SK-N-SH (cell line): Measurements from ENCODE around the gene PPP2R5E. TPM values are rescaled to one million over a fixed set of nuclear protein-coding genes. Genes with fewer than 3 reads are reported as not detected.

Experiments
- CTCF ChIA-PET: fragments of 300-600, 350-600 bp; formaldehyde crosslinking; extraction: SDS; loops from one replicate; lab custom pipeline; 2021; lab: Yijun Ruan, JAX
- POLR2A ChIA-PET: fragments of 350-600 bp; sonication (Branson Sonifier 250); formaldehyde crosslinking; extraction: SDS; loops from one replicate; lab custom pipeline; 2020; ENCODE audit warnings: antibody characterized with exemption, inconsistent platforms; lab: Yijun Ruan, JAX
- DNase-seq: peaks from one replicate; pipeline ENCODE4 v3.0.0; 2012
- H2AFZ ChIP-seq: fragments of 200-600 bp; sonication (generic); 2 replicates; pipeline ENCODE4 v1.8.1; 2016; ENCODE audit warnings: antibody characterized with exemption, mild to moderate bottlenecking, low read depth
- H3F3A ChIP-seq: fragments of 200-600 bp; sonication (generic); replicated peaks from 2 replicates; pipeline ENCODE3; 2016; ENCODE audit warnings: antibody characterized with exemption, mild to moderate bottlenecking; ENCODE audit not compliant: insufficient read depth
- H3K27ac ChIP-seq, 2 experiments: fragments of 200-500 bp in 1 of 2; fragments of 200-600 bp in 1 of 2; sonication (Bioruptor generic) in 1 of 2; sonication (generic), shearing (Covaris generic) in 1 of 2; 2 replicates each; pipeline versions ENCODE4 v1.5.1 to v1.6.1; 2014 to 2016; ENCODE audit warnings: low read depth in 2 of 2, inconsistent platforms in 1 of 2, low read length in 1 of 2, mild to moderate bottlenecking in 1 of 2, mixed read lengths in 1 of 2
- H3K27me3 ChIP-seq: fragments of 200-600 bp; sonication (generic), shearing (Covaris generic); 2 replicates; pipeline ENCODE4 v1.6.1; 2016; ENCODE audit warnings: mixed run types; ENCODE audit not compliant: insufficient read depth
- H3K36me3 ChIP-seq, 2 experiments: fragments of 200-500 bp in 1 of 2; fragments of 200-600 bp in 1 of 2; sonication (Bioruptor generic) in 1 of 2; sonication (generic) in 1 of 2; replicated peaks in 1 of 2; 2 replicates each; pipeline versions ENCODE3 to v1.5.1; 2014 to 2016; ENCODE audit warnings: low read length in 1 of 2, mild to moderate bottlenecking in 1 of 2; ENCODE audit not compliant: insufficient read depth in 2 of 2, control insufficient read depth in 1 of 2
- H3K4me1 ChIP-seq, 2 experiments: fragments of 200-500 bp in 1 of 2; fragments of 200-600 bp in 1 of 2; sonication (Bioruptor generic) in 1 of 2; sonication (generic), shearing (Covaris generic) in 1 of 2; 2 replicates each; pipeline versions ENCODE4 v1.5.1 to v1.6.1; 2014 to 2016; ENCODE audit warnings: low read depth in 1 of 2, low read length in 1 of 2, mixed run types in 1 of 2; ENCODE audit not compliant: insufficient read depth in 2 of 2, control insufficient read depth in 1 of 2
- H3K4me2 ChIP-seq: fragments of 200-600 bp; sonication (generic), shearing (Covaris generic); 2 replicates; pipeline ENCODE4 v1.6.1; 2017; ENCODE audit warnings: mixed run types
- H3K4me3 ChIP-seq, 2 experiments: fragments of 200-500 bp in 1 of 2; fragments of 200-600 bp in 1 of 2; sonication (Bioruptor generic) in 1 of 2; sonication (generic), shearing (Covaris generic) in 1 of 2; 2 replicates each; pipeline versions ENCODE4 v1.5.1 to v1.8.1; 2014 to 2016; ENCODE audit warnings: low read depth in 2 of 2, inconsistent platforms in 1 of 2, low read length in 1 of 2, mild to moderate bottlenecking in 1 of 2, mixed read lengths in 1 of 2, moderate library complexity in 1 of 2
- H3K79me2 ChIP-seq: fragments of 200-600 bp; sonication (generic); 2 replicates; pipeline ENCODE4 v1.8.1; 2017; ENCODE audit warnings: mild to moderate bottlenecking; ENCODE audit not compliant: insufficient read depth
- H3K9ac ChIP-seq: fragments of 200-600 bp; sonication (generic); 2 replicates; pipeline ENCODE4 v1.6.1; 2017; ENCODE audit warnings: mixed run types
- H3K9me2 ChIP-seq: fragments of 200-600 bp; sonication (generic); 2 replicates; pipeline ENCODE4 v1.6.1; 2017; ENCODE audit warnings: mixed run types
- H3K9me3 ChIP-seq: fragments of 200-600 bp; sonication (generic); 2 replicates; pipeline ENCODE4 v1.6.1; 2017; ENCODE audit warnings: mixed run types, mild to moderate bottlenecking, moderate library complexity
- H4K20me1 ChIP-seq: fragments of 200-600 bp; sonication (generic); 2 replicates; pipeline ENCODE4 v1.6.1; 2017; ENCODE audit warnings: mild to moderate bottlenecking, mixed run types; ENCODE audit not compliant: insufficient read depth
- ELF1 ChIP-seq: IDR thresholded peaks from 2 replicates; pipeline ENCODE4 v1.4.0; 2012
- GABPA ChIP-seq: IDR thresholded peaks from 2 replicates; pipeline ENCODE4 v1.4.0; 2012; ENCODE audit warnings: low read depth, mild to moderate bottlenecking
- JUND ChIP-seq: IDR thresholded peaks from 2 replicates; pipeline ENCODE4 v1.4.0; 2012
- MEF2A ChIP-seq: IDR thresholded peaks from 2 replicates; pipeline ENCODE4 v1.4.0; 2012; ENCODE audit warnings: low read depth, borderline replicate concordance
- NFIC ChIP-seq: IDR thresholded peaks from 2 replicates; pipeline ENCODE4 v1.4.0; 2012; ENCODE audit warnings: borderline replicate concordance
- SIN3A ChIP-seq: IDR thresholded peaks from 2 replicates; pipeline ENCODE4 v1.6.1; 2012; ENCODE audit warnings: low read depth, mild to moderate bottlenecking, low read length, moderate library complexity, borderline replicate concordance
- WGBS: methylation state at CpG from one replicate; pipeline ENCODE4 v1.1.6; 2017; ENCODE audit warnings: low lambda C conversion rate; 5-methylcytosine and 5-hydroxymethylcytosine counted together
- polyA plus RNA-seq, 3 experiments: library from polyadenylated mRNA; depleted of rRNA; stranded (reverse); fragments of >200 nt; gene quantifications; 2 replicates each; pipeline ENCODE4 v1.2.3, GENCODE V29; 2012
- TF ChIP-seq, protein P1 (sequence below): IDR thresholded peaks from 2 replicates; pipeline ENCODE4 v1.4.0; 2012; ENCODE audit warnings: low read depth, borderline replicate concordance
- TF ChIP-seq, protein P2 (sequence below): IDR thresholded peaks from 2 replicates; pipeline ENCODE4 v1.6.1; 2012; ENCODE audit warnings: mild to moderate bottlenecking, low read depth, low read length, moderate library complexity
- TF ChIP-seq, protein P3 (sequence below): fragments of 150-350 bp; IDR thresholded peaks from 2 replicates; pipeline ENCODE4 v1.6.1; 2016; ENCODE audit warnings: mild to moderate bottlenecking, low read depth, low read length
- TF ChIP-seq, protein P4 (sequence below): fragments of 150-350 bp; IDR thresholded peaks from 2 replicates; pipeline ENCODE4 v1.6.1; 2017; ENCODE audit warnings: antibody characterized with exemption, low read length, low read depth, borderline replicate concordance

Gene PPP2R5E
- polyA plus RNA-seq, 1 of the 3 experiments (the other 2 are of a cell fraction), result 4.4 TPM

DNA sequence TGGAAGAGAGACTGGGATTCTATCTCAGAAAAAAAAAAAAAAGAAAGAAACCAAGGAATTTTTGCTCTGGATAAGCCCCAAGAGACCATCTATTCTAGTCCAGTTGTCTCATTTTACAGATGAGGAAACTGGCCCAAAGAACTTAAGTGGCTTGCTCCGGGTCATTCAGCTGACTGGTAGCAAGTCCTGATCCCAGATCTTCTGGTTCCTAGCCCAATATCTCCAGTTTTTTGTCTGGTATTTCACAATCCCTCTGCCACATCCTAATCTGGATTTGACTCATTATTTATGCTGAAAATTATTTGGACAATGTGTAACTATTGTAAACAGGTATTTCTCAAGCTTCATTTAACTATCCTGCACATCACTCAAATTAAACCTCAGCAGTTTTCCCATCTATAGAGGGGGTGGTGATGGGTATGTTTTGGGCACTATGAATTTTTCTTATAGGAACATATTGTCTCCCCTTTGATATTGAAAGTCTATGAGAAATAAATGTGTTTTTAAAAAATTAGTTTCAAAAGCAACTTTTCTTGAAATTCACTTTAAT lies 43.4 kb downstream of the PPP2R5E start:
- no peaks in the 10 kb centered on the region for H3K27me3 ChIP-seq
- H3K9me3 ChIP-seq, result no peaks in the 10 kb centered on the region
- H3F3A ChIP-seq, result peaks cover 3% of the 10 kb centered on the region
- H3K4me2 ChIP-seq, result no peak overlapping the region
- ChIA-PET POLR2A (no interaction called here), CTCF (interaction anchor here (1.5 kb wide), 1 partner anchor 14 kb away, joined by 3 read pairs; no protein-coding TSS in a partner anchor)
- DNase-seq, result no peak
- peaks cover 100% of the 10 kb centered on the region for H3K79me2 ChIP-seq
- 95% methylated on average over 1 of the region's 1 CpG for WGBS
- H2AFZ ChIP-seq, result no peak overlapping the region
- TF ChIP-seq NFIC (no peak), GABPA (no peak), SIN3A (no peak), ELF1 (no peak), MEF2A (no peak), JUND (no peak)
- TF ChIP-seq, protein P1, sequence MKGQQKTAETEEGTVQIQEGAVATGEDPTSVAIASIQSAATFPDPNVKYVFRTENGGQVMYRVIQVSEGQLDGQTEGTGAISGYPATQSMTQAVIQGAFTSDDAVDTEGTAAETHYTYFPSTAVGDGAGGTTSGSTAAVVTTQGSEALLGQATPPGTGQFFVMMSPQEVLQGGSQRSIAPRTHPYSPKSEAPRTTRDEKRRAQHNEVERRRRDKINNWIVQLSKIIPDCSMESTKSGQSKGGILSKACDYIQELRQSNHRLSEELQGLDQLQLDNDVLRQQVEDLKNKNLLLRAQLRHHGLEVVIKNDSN, result no peak
- TF ChIP-seq, protein P2, sequence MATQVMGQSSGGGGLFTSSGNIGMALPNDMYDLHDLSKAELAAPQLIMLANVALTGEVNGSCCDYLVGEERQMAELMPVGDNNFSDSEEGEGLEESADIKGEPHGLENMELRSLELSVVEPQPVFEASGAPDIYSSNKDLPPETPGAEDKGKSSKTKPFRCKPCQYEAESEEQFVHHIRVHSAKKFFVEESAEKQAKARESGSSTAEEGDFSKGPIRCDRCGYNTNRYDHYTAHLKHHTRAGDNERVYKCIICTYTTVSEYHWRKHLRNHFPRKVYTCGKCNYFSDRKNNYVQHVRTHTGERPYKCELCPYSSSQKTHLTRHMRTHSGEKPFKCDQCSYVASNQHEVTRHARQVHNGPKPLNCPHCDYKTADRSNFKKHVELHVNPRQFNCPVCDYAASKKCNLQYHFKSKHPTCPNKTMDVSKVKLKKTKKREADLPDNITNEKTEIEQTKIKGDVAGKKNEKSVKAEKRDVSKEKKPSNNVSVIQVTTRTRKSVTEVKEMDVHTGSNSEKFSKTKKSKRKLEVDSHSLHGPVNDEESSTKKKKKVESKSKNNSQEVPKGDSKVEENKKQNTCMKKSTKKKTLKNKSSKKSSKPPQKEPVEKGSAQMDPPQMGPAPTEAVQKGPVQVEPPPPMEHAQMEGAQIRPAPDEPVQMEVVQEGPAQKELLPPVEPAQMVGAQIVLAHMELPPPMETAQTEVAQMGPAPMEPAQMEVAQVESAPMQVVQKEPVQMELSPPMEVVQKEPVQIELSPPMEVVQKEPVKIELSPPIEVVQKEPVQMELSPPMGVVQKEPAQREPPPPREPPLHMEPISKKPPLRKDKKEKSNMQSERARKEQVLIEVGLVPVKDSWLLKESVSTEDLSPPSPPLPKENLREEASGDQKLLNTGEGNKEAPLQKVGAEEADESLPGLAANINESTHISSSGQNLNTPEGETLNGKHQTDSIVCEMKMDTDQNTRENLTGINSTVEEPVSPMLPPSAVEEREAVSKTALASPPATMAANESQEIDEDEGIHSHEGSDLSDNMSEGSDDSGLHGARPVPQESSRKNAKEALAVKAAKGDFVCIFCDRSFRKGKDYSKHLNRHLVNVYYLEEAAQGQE, result no peak
- TF ChIP-seq, protein P3, sequence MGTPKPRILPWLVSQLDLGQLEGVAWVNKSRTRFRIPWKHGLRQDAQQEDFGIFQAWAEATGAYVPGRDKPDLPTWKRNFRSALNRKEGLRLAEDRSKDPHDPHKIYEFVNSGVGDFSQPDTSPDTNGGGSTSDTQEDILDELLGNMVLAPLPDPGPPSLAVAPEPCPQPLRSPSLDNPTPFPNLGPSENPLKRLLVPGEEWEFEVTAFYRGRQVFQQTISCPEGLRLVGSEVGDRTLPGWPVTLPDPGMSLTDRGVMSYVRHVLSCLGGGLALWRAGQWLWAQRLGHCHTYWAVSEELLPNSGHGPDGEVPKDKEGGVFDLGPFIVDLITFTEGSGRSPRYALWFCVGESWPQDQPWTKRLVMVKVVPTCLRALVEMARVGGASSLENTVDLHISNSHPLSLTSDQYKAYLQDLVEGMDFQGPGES, result no peak
- TF ChIP-seq, protein P4, sequence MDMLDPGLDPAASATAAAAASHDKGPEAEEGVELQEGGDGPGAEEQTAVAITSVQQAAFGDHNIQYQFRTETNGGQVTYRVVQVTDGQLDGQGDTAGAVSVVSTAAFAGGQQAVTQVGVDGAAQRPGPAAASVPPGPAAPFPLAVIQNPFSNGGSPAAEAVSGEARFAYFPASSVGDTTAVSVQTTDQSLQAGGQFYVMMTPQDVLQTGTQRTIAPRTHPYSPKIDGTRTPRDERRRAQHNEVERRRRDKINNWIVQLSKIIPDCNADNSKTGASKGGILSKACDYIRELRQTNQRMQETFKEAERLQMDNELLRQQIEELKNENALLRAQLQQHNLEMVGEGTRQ, result no peak
- peaks cover 0 to 2% of the 10 kb centered on the region in 2 experiments; a peak in 1 of 4 replicates for H3K4me1 ChIP-seq
- no peaks in the 10 kb centered on the region for H3K9me2 ChIP-seq
- peaks cover 30% of the 10 kb centered on the region for H4K20me1 ChIP-seq
- H3K36me3 ChIP-seq, result no peaks in the 10 kb centered on the region
- no peak overlapping the region for H3K27ac ChIP-seq
- no peak overlapping the region for H3K4me3 ChIP-seq
- H3K9ac ChIP-seq, result no peak overlapping the region
